Stimulated activated CD4-positive, alpha-beta T cell treated with anti-CD3 and anti-CD28 coated beads, Interleukin-4, amount 100 ng/mL, for 1 hour (primary cell): Measurements from ENCODE around the gene ZNF486.
"Not testable (repeated sequence)": the region's sequence is repeated elsewhere in the genome, so short reads cannot be mapped to it uniquely, and the experiment has no call there.

Experiments used
- DNase-seq: peaks from one replicate; pipeline ENCODE4 v3.0.0-alpha.2; 2020

Gene ZNF486

GRCh38 chr19:20167020-20167644, at the start of gene ZNF486:
ZNF486 (plus strand) TSS chr19:20167214; CDS start chr19:20167331, 117 bp downstream.
- peak; percentile 85 for DNase-seq

GRCh38 chr19:20118064-20118839, 48.8 kb upstream of the ZNF486 start:
- not testable (repeated sequence) for DNase-seq

- DNase-seq: no peak
These were observed 42.1 kb upstream of the ZNF486 start for GRCh38 chr19:20124879-20125278.

- DNase-seq: not testable (repeated sequence)
These were observed 34.1 kb upstream of the ZNF486 start for GRCh38 chr19:20132933-20133332.

- not testable (repeated sequence) for DNase-seq
These were observed 29.3 kb upstream of the ZNF486 start for GRCh38 chr19:20137714-20138113.

GRCh38 chr19:20151617-20152145, 15.3 kb upstream of the ZNF486 start:
- DNase-seq: no peak

GRCh38 chr19:20152506-20152905, 14.5 kb upstream of the ZNF486 start:
- not testable (repeated sequence) for DNase-seq

- no peak for DNase-seq
These were observed 13.7 kb upstream of the ZNF486 start for GRCh38 chr19:20153281-20153680.

GRCh38 chr19:20154636-20155035, 12.4 kb upstream of the ZNF486 start:
- DNase-seq: no peak

GRCh38 chr19:20162821-20163220, 4.2 kb upstream of the ZNF486 start:
- no peak for DNase-seq

- no peak for DNase-seq
These were observed 2.6 kb upstream of the ZNF486 start for GRCh38 chr19:20164456-20164855.

- DNase-seq: no peak
These were observed 932 bp upstream of the ZNF486 start for GRCh38 chr19:20165971-20166592.

- no peak for DNase-seq
These were observed 673 bp downstream of the ZNF486 start for GRCh38 chr19:20167651-20168122.

GRCh38 chr19:20171285-20171684, 4.3 kb downstream of the ZNF486 start:
- no peak for DNase-seq

- not testable (repeated sequence) for DNase-seq
These were observed 8.8 kb downstream of the ZNF486 start for GRCh38 chr19:20175848-20176247.

GRCh38 chr19:20179956-20180355, 12.9 kb downstream of the ZNF486 start:
- not testable (repeated sequence) for DNase-seq

- DNase-seq: no peak
These were observed 15.3 kb downstream of the ZNF486 start for GRCh38 chr19:20182222-20182785.

GRCh38 chr19:20186174-20186573, 19.2 kb downstream of the ZNF486 start:
- no peak for DNase-seq

- no peak for DNase-seq
These were observed 30.7 kb downstream of the ZNF486 start for GRCh38 chr19:20197747-20198146.

GRCh38 chr19:20209051-20209450, 42.0 kb downstream of the ZNF486 start:
- no peak for DNase-seq

GRCh38 chr19:20214366-20214765, 47.4 kb downstream of the ZNF486 start:
- not testable (repeated sequence) for DNase-seq

GRCh38 chr19:20221605-20222004, 54.6 kb downstream of the ZNF486 start:
- DNase-seq: not testable (repeated sequence)

GRCh38 chr19:20233105-20233504, 66.1 kb downstream of the ZNF486 start:
- no peak for DNase-seq
